GM21723 (cell line): ENCODE results near the gene ANKRD18B.
"Not testable (repeated sequence)": the region's sequence is repeated elsewhere in the genome, so short reads cannot be mapped to it uniquely, and the experiment has no call there.

Experiments
- ATAC-seq: cut with Tn5 transposase; IDR thresholded peaks from one replicate; pipeline ENCODE4 v1.9.1; 2021; ENCODE audit warnings: mild to moderate bottlenecking, moderate library complexity; ENCODE audit not compliant: unreplicated experiment

Gene ANKRD18B

GRCh38 chr9:33533958-33534357, 9.9 kb downstream of the ANKRD18B start:
- not testable (repeated sequence) for ATAC-seq

- no peak for ATAC-seq
These were observed 11.5 kb downstream of the ANKRD18B start for GRCh38 chr9:33535541-33535940.

GRCh38 chr9:33543463-33543862, 19.4 kb downstream of the ANKRD18B start:
- not testable (repeated sequence) for ATAC-seq

DNA sequence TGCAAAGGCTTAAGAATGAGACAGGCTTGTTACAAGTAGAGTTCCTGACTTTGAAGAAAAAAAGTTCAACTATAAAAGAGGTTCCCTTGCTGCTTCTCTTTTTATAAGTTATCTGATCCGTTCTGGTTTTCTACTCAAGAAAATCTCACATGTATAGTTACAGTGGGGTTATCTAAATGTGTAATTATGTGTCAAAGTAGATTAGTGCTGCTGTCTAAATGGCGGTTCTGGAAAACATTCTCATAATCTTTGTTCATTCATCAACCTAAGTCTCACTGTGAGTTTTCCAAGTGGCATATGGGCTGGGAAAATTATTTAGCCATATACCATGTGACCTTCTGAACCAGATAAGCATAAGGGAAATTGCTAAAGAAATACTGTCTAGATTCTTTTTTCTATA, 21.7 kb downstream of the ANKRD18B start:
- ATAC-seq = not testable (repeated sequence)

DNA sequence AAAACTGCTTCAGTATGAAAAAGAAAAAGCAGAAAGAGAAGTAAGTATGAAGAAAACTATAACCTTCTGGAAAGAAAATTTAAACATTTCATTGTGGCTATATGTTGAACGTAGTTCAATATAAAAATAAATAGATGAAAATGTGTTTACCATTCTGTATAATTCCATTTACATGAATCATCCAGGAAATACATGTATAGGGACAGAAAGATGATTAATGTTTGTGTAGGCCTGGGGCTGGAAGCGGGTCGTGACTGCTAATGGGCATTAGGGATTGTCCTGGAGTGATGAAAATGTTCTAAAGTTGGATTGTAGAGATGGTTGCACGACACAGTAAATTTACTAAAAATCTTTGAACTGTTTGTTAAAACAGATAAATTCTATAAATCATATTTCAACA, 24.8 kb downstream of the ANKRD18B start:
- not testable (repeated sequence) for ATAC-seq

- not testable (repeated sequence) for ATAC-seq
These were observed 25.4 kb downstream of the ANKRD18B start for GRCh38 chr9:33549418-33549817.

GRCh38 chr9:33551183-33551582, 27.1 kb downstream of the ANKRD18B start:
- ATAC-seq = not testable (repeated sequence)

- ATAC-seq = not testable (repeated sequence)
These were observed 28.3 kb downstream of the ANKRD18B start for GRCh38 chr9:33552315-33552725.

- ATAC-seq = not testable (repeated sequence)
These were observed 36.2 kb downstream of the ANKRD18B start for GRCh38 chr9:33560217-33560616.

DNA sequence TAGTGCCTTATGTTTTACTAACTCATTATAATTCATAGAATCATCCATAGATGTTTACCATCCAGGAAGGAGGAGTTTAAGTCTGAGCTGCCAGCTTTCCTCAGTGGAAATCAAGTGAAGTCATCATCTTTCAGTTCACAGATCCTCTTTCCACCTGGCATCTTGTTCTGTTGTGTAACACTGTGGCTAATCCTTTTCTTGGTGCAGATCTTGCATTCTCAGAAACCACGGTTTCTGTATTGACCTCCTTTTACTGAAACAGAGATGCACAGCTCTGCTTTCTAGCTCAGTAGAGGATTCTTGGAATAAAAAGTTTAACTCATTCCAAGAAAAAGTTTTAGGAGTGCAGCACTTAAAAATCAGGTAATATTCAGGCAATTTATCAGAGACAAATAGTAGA, 38.1 kb downstream of the ANKRD18B start:
- ATAC-seq = not testable (repeated sequence)

- ATAC-seq = not testable (repeated sequence)
These were observed 43.7 kb downstream of the ANKRD18B start for GRCh38 chr9:33567776-33568175.

DNA sequence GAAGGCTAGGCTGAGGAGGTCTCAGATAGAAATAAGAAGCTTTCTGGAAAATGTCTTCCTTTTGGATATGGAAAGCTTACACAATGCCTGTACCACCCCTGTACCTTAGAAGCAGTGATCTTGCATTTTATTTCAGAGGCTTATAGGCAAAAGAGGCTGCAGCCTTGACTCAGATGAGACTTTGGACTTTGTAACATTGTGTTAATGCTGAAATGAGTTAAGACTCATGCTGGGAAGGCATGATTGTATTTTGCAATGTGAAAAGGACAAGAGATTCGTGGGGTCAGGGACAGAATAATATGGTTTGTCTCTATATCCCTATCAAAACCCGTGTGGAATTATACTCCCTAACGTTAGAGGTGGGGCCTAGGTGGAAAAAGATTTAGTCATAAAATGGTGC, 53.7 kb downstream of the ANKRD18B start:
- ATAC-seq = not testable (repeated sequence)

DNA sequence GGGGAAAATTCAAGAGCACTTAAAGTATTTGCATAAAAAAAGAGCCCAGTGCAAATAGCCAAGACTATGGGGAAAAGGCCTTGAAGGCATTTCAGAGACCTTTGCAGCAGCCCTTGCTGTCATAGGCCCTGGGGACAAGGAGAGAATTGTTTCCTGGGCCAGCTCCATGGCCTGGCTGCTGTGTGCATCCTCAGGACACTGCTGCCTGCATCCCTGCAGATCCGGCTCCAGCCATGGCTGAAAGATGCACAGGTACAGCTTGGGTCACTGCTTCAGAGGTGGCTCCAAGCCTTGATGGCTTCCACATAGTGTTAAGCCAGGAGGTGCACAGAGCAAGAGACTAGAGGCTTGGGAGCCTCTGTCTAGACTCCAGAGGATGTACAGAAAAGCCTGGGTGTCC, 55.9 kb downstream of the ANKRD18B start:
- not testable (repeated sequence) for ATAC-seq

DNA sequence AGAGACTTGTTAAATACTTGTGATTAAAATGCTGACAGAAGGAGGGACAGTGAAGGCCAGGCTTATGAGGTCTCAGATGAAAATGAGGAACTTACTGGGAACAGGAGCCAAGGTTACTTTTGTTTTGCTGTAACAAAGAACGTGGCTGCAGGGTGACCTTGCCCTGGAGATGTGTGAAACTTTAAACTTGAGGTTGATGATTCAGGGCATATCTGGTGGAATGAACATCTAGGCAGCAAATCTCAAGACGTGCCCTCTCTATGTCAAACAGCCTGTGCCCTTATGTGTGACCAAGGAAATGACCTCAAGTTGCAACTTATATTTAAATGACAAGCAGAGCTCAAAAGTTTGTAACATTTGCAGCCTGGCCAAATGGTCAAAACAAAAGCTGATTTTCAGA, 58.6 kb downstream of the ANKRD18B start:
- not testable (repeated sequence) for ATAC-seq

GRCh38 chr9:33586128-33586527, 62.1 kb downstream of the ANKRD18B start:
- ATAC-seq = not testable (repeated sequence)

- ATAC-seq = not testable (repeated sequence)
These were observed 63.7 kb downstream of the ANKRD18B start for GRCh38 chr9:33587799-33588198.

GRCh38 chr9:33588876-33589275, 64.8 kb downstream of the ANKRD18B start:
- ATAC-seq = not testable (repeated sequence)

DNA sequence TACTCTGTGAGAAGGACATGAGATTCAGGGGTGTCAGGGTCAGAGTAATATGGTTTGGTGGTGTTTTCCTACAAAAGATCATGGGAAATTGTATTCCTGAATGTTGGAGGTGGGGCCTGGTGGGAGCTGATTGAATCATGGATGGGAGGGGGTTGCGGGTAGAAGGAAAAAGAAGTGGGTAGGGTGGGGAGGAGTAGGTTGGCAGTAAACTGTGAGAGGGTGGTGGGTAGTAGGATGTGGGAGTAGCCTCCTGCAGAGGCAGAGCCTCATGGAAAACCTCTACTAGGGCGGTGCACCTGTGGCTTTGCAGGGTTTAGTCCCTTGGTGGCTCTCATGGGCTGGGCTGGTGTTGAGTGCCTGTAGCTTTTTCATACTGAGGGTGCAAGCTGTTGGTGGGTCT, 66.8 kb downstream of the ANKRD18B start:
- not testable (repeated sequence) for ATAC-seq

GRCh38 chr9:33596974-33597373, 72.9 kb downstream of the ANKRD18B start:
- not testable (repeated sequence) for ATAC-seq

DNA sequence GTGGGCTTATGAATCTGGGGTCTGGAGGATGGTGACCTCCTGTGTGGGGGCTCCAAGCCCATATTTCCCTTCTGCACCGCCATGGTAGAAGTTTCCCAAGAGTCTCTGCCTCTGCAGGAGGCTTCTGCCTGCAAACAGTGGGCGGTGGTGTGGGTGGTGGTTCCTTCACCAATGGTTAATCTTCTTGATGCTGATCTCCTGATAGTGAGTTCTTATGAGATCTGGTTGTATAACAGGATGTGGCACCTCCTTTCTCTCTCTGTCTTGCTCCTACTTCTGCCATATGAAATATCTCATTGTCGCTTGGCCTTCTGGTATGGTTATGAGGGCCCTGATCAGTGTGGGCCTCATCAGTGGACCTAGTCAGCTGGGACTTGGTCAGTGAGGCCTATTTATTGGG, 73.3 kb downstream of the ANKRD18B start:
- ATAC-seq = not testable (repeated sequence)

DNA sequence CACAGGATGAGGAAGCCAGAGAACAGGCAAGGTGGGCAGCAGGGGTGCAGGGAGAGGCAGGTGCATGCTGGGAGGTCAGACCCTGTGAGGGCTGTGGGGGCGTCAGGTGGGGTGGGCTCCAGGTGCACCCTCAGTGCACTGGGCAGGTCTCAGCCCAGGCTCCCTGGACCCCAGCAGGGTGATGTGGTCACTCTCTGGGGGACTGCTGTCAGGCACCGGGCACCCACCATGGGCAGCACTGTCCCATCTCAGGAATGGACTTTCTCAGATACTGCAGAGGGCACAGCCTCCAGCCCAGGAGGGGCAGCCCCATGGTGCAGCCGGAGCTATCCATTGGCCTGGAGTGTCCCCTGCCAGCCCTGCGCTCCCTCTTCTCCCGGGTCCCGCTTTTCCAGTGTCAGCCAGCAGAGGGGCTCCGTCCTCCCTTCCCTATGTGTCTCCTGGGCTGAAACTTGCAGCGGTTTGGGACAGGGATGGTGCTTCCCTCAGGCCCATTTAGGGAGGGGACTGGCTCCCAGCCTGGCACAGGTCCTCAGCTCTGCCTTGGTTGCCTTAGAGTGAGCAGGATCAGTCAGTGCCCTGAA, 74.8 kb downstream of the ANKRD18B start:
- ATAC-seq = not testable (repeated sequence)

- not testable (repeated sequence) for ATAC-seq
These were observed 76.9 kb downstream of the ANKRD18B start for GRCh38 chr9:33600911-33601310.

- not testable (repeated sequence) for ATAC-seq
These were observed 80.2 kb downstream of the ANKRD18B start for GRCh38 chr9:33604249-33604648.
